NCI-H69 (cell line): ENCODE data around the gene CCR8.
"Not testable (repeated sequence)": the region's sequence is repeated elsewhere in the genome, so short reads cannot be mapped to it uniquely, and the experiment has no call there.

ENCODE experiments used
- DNase-seq: peaks from one replicate; lab custom pipeline; 2025; lab: John Stamatoyannopoulos, UW

Gene CCR8

GRCh38 chr3:39315420-39315819, 14.1 kb upstream of the CCR8 start:
- no peak for DNase-seq

- DNase-seq, result no peak
These were observed 11.8 kb upstream of the CCR8 start for GRCh38 chr3:39317571-39318169.

- DNase-seq, result no peak
These were observed 11.2 kb upstream of the CCR8 start for GRCh38 chr3:39318301-39318700.

GRCh38 chr3:39319249-39319648, 10.3 kb upstream of the CCR8 start:
- DNase-seq, result no peak

GRCh38 chr3:39321574-39321983, 7.9 kb upstream of the CCR8 start:
- not testable (repeated sequence) for DNase-seq

- DNase-seq, result not testable (repeated sequence)
These were observed 7.2 kb upstream of the CCR8 start for GRCh38 chr3:39322209-39322715.

GRCh38 chr3:39322936-39323335, 6.6 kb upstream of the CCR8 start:
- DNase-seq, result no peak

GRCh38 chr3:39323494-39323893, 6.0 kb upstream of the CCR8 start:
- no peak for DNase-seq

- DNase-seq, result no peak
These were observed 4.3 kb upstream of the CCR8 start for GRCh38 chr3:39325236-39325635.

- no peak for DNase-seq
These were observed 2.3 kb upstream of the CCR8 start for GRCh38 chr3:39327053-39327745.

- DNase-seq, result no peak
These were observed 1.7 kb upstream of the CCR8 start for GRCh38 chr3:39327746-39328349.

- DNase-seq, result no peak
These were observed 1.3 kb downstream of the CCR8 start for GRCh38 chr3:39330824-39331223.

- DNase-seq, result no peak
These were observed 3.0 kb downstream of the CCR8 start for GRCh38 chr3:39332525-39332924.

- DNase-seq, result no peak
These were observed 4.1 kb downstream of the CCR8 start for GRCh38 chr3:39333607-39334006.

- DNase-seq, result no peak
These were observed 4.7 kb downstream of the CCR8 start for GRCh38 chr3:39334205-39334604.

- no peak for DNase-seq
These were observed 8.7 kb downstream of the CCR8 start for GRCh38 chr3:39338201-39338600.

GRCh38 chr3:39339086-39339485, 9.6 kb downstream of the CCR8 start:
- peak; percentile 10 for DNase-seq

- DNase-seq, result no peak
These were observed 13.7 kb downstream of the CCR8 start for GRCh38 chr3:39343076-39343717.

- DNase-seq, result no peak
These were observed 14.3 kb downstream of the CCR8 start for GRCh38 chr3:39343760-39344159.

- DNase-seq, result no peak
These were observed 15.3 kb downstream of the CCR8 start for GRCh38 chr3:39344746-39345344.

GRCh38 chr3:39346785-39347585, 17.5 kb downstream of the CCR8 start:
- DNase-seq, result no peak

GRCh38 chr3:39347586-39347876, 18.0 kb downstream of the CCR8 start:
- no peak for DNase-seq
